Fibroblast of lung (primary cell): Measurements from ENCODE around the gene RPS6KC1. TPM values are rescaled to one million over a fixed set of nuclear protein-coding genes. Genes with fewer than 3 reads are reported as not detected.

Experiments used
- DNase-seq, 2 donors: peaks; one replicate each; pipeline versions ENCODE4 v3.0.0 to v3.0.0-alpha.2; 2010; ENCODE audit warnings: low read depth in 2 of 2
- H2AFZ ChIP-seq: 2 replicates; pipeline ENCODE4 v1.5.1; 2012; ENCODE audit warnings: low read length, control low read depth, inconsistent platforms
- H3K27ac ChIP-seq: 2 replicates; pipeline ENCODE4 v1.5.1; 2011; ENCODE audit warnings: low read length, control low read depth; ENCODE audit not compliant: insufficient read depth
- H3K27me3 ChIP-seq: 2 replicates; pipeline ENCODE4 v1.5.1; 2011; ENCODE audit warnings: mild to moderate bottlenecking, low read length; ENCODE audit not compliant: control insufficient read depth, insufficient read depth
- H3K36me3 ChIP-seq: 2 replicates; pipeline ENCODE4 v1.5.1; 2011; ENCODE audit warnings: low read length; ENCODE audit not compliant: control insufficient read depth, insufficient read depth
- H3K4me1 ChIP-seq: 2 replicates; pipeline ENCODE4 v1.5.1; 2011; ENCODE audit warnings: low read length; ENCODE audit not compliant: control insufficient read depth, insufficient read depth; ENCODE audit errors: extremely low read depth
- H3K4me2 ChIP-seq: 2 replicates; pipeline ENCODE4 v1.5.1; 2011; ENCODE audit warnings: low read length, control low read depth; ENCODE audit not compliant: insufficient read depth; ENCODE audit errors: extremely low read depth
- H3K4me3 ChIP-seq, 4 experiments: fragments of 200-600 bp in 1 of 4; sonication (generic) in 1 of 4; replicated peaks in 1 of 4; 2 replicates each; pipeline ENCODE4 v1.5.1; 2011 to 2016; ENCODE audit warnings: low read length in 4 of 4, low read depth in 3 of 4, mild to moderate bottlenecking in 3 of 4, control low read depth in 2 of 4, inconsistent platforms in 1 of 4, mixed read lengths in 1 of 4; ENCODE audit not compliant: insufficient read depth in 1 of 4; ENCODE audit errors: control extremely low read depth in 1 of 4
- H3K79me2 ChIP-seq: 2 replicates; pipeline ENCODE4 v1.5.1; 2012; ENCODE audit warnings: mild to moderate bottlenecking, low read length, inconsistent platforms; ENCODE audit not compliant: control insufficient read depth, insufficient read depth
- H3K9ac ChIP-seq: 2 replicates; pipeline ENCODE4 v1.5.1; 2011; ENCODE audit warnings: mild to moderate bottlenecking, low read length, control low read depth; ENCODE audit not compliant: insufficient read depth
- H3K9me3 ChIP-seq: 2 replicates; pipeline ENCODE4 v1.5.1; 2012; ENCODE audit warnings: low read depth, low read length; ENCODE audit not compliant: control insufficient read depth, insufficient read depth
- H4K20me1 ChIP-seq: 2 replicates; pipeline ENCODE4 v1.5.1; 2011; ENCODE audit warnings: low read length; ENCODE audit not compliant: control insufficient read depth, insufficient read depth; ENCODE audit errors: extremely low read depth
- EZH2 ChIP-seq: IDR thresholded peaks from 2 replicates; pipeline ENCODE4 v1.5.1; 2012; ENCODE audit warnings: low read length, control low read depth, mild to moderate bottlenecking; ENCODE audit errors: missing control alignments
- polyA plus RNA-seq, 2 donors: library from polyadenylated mRNA; depleted of rRNA in 1 of 2; stranded (reverse) in 1 of 2; unstranded in 1 of 2; fragments of >200 nt; gene quantifications; 2 replicates each; pipeline ENCODE4 v1.2.1, GENCODE V29; 2011 to 2012; ENCODE audit warnings: missing spikeins in 1 of 2
- total RNA-seq: library from RNA; depleted of rRNA; stranded (reverse); fragments of >200 nt; gene quantifications from 2 replicates; pipeline ENCODE4 v1.2.1, GENCODE V29; 2014
- TF ChIP-seq, protein P1 (sequence below), 2 donors: IDR thresholded peaks in 1 of 2; conservative IDR thresholded peaks in 1 of 2; 1 replicate in 1 of 2; 2 replicates in 1 of 2; pipeline ENCODE4 v1.5.1; 2011 to 2012; ENCODE audit warnings: low read length in 2 of 2, control low read depth in 1 of 2, inconsistent platforms in 1 of 2, low read depth in 1 of 2, mild to moderate bottlenecking in 1 of 2

The RPS6KC1 gene
- total and polyA plus RNA-seq, 2 donors (not counting 1 experiment from before 2014, with no cell fraction given), result 20.9 to 33.5 TPM

GRCh38 chr1:213162862-213163261 lies 111.8 kb downstream of the RPS6KC1 start:
- Histone ChIP-seq H3K79me2 (no peaks in the 10 kb centered on the region), H3K4me3 (no peak overlapping the region), H4K20me1 (no peaks in the 10 kb centered on the region), H3K4me2 (no peak overlapping the region), H3K9me3 (no peaks in the 10 kb centered on the region), H3K9ac (no peak overlapping the region), H3K27ac (no peak overlapping the region), H3K27me3 (no peaks in the 10 kb centered on the region), H2AFZ (no peak overlapping the region), H3K4me1 (no peaks in the 10 kb centered on the region), H3K36me3 (no peaks in the 10 kb centered on the region)
- no peak for TF ChIP-seq EZH2
- TF ChIP-seq, protein P1, sequence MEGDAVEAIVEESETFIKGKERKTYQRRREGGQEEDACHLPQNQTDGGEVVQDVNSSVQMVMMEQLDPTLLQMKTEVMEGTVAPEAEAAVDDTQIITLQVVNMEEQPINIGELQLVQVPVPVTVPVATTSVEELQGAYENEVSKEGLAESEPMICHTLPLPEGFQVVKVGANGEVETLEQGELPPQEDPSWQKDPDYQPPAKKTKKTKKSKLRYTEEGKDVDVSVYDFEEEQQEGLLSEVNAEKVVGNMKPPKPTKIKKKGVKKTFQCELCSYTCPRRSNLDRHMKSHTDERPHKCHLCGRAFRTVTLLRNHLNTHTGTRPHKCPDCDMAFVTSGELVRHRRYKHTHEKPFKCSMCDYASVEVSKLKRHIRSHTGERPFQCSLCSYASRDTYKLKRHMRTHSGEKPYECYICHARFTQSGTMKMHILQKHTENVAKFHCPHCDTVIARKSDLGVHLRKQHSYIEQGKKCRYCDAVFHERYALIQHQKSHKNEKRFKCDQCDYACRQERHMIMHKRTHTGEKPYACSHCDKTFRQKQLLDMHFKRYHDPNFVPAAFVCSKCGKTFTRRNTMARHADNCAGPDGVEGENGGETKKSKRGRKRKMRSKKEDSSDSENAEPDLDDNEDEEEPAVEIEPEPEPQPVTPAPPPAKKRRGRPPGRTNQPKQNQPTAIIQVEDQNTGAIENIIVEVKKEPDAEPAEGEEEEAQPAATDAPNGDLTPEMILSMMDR (conservative IDR thresholded peaks at IDR 0.05 in 1 of 2, IDR thresholded peaks at IDR 0.05 in 1 of 2; ENCODE audit: low read depth in 1 of 2, low read length in 2 of 2), result no peak
- no peak for DNase-seq

DNA sequence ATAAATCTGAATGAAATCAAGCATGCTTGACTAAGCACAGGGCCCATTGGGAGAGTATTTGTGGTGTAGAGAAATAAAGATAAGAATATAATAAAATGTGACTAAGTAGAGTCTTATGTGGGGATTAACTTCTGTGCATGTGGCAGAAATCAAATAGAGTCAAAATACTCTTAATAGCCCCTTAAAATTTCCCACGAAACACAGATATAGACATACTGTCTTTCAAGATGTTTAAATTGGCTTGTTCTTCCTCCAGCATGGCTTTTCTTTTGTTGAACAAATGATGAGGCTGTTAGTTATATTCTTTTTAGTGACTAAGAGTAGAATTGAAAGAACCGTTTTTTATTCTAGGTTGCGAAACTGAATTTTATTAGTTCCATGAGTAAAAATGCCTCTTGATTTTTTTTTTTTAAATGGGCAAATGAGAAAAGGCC lies 112.3 kb downstream of the RPS6KC1 start:
- H3K79me2 ChIP-seq, result no peaks in the 10 kb centered on the region

GRCh38 chr1:213164561-213164960 lies 113.5 kb downstream of the RPS6KC1 start:
- Histone ChIP-seq H3K4me1 (no peaks in the 10 kb centered on the region), H3K27me3 (no peaks in the 10 kb centered on the region), H3K27ac (no peak overlapping the region), H3K9ac (no peak overlapping the region), H3K9me3 (no peaks in the 10 kb centered on the region), H3K79me2 (no peaks in the 10 kb centered on the region), H3K4me2 (no peak overlapping the region), H3K4me3 (no peak overlapping the region), H3K36me3 (no peaks in the 10 kb centered on the region), H2AFZ (no peak overlapping the region), H4K20me1 (no peaks in the 10 kb centered on the region)
- DNase-seq, result no peak
- TF ChIP-seq, protein P1 (conservative IDR thresholded peaks at IDR 0.05 in 1 of 2, IDR thresholded peaks at IDR 0.05 in 1 of 2; ENCODE audit: low read depth in 1 of 2, low read length in 2 of 2), result no peak
- TF ChIP-seq EZH2, result no peak

More for the DNA sequence above, 112.3 kb downstream of the RPS6KC1 start:
- Histone ChIP-seq H2AFZ (no peak overlapping the region), H3K9me3 (no peaks in the 10 kb centered on the region), H3K4me2 (no peak overlapping the region), H3K4me1 (no peaks in the 10 kb centered on the region), H3K9ac (no peak overlapping the region), H3K36me3 (no peaks in the 10 kb centered on the region), H3K27me3 (no peaks in the 10 kb centered on the region), H3K4me3 (no peak overlapping the region), H3K27ac (no peak overlapping the region), H4K20me1 (no peaks in the 10 kb centered on the region)
- TF ChIP-seq, protein P1 (conservative IDR thresholded peaks at IDR 0.05 in 1 of 2, IDR thresholded peaks at IDR 0.05 in 1 of 2; ENCODE audit: low read depth in 1 of 2, low read length in 2 of 2), result no peak
- no peak for TF ChIP-seq EZH2
- DNase-seq, result peak in 1 of 2 donors; percentile 50
